Measurements from ENCODE around the gene ZKSCAN3.

Gene ZKSCAN3

GRCh38 chr6:28340310-28341095, 9.2 kb upstream of the ZKSCAN3 start:
- ATAC-seq = no peak
- TF ChIP-seq ZNF8 (CRISPR knock-in tag; IDR thresholded peaks at IDR 0.05) (no peak), ZNF70 (CRISPR knock-in tag; IDR thresholded peaks at IDR 0.05) (no peak), POU6F1 (CRISPR knock-in tag; IDR thresholded peaks at IDR 0.05; ENCODE audit: borderline replicate concordance, low read depth) (no peak), SNAI2 (CRISPR knock-in tag; IDR thresholded peaks at IDR 0.05) (no peak), ISL1 (CRISPR knock-in tag; IDR thresholded peaks at IDR 0.05) (no peak), ZNF565 (CRISPR knock-in tag; conservative IDR thresholded peaks at IDR 0.05; ENCODE audit: low read depth) (no peak), RARB (CRISPR knock-in tag; IDR thresholded peaks at IDR 0.05) (no peak), CSDC2 (CRISPR knock-in tag; IDR thresholded peaks at IDR 0.05) (no peak), CSRNP3 (CRISPR knock-in tag; IDR thresholded peaks at IDR 0.05) (no peak), ARNTL (CRISPR knock-in tag; IDR thresholded peaks at IDR 0.05; ENCODE audit: borderline replicate concordance, low read depth) (no peak), ESRRG (CRISPR knock-in tag; IDR thresholded peaks at IDR 0.05) (no peak), TCF4 (CRISPR knock-in tag; IDR thresholded peaks at IDR 0.05; ENCODE audit: borderline replicate concordance) (no peak), ZFP3 (CRISPR knock-in tag; IDR thresholded peaks at IDR 0.05) (no peak), GLIS3 (CRISPR knock-in tag; IDR thresholded peaks at IDR 0.05) (no peak), ZC3H10 (CRISPR knock-in tag; IDR thresholded peaks at IDR 0.05) (no peak)

GRCh38 chr6:28343898-28344677, 5.7 kb upstream of the ZKSCAN3 start:
- no peak for TF ChIP-seq ZC3H10 (CRISPR knock-in tag; IDR thresholded peaks at IDR 0.05)
- no peak for TF ChIP-seq ZFP3 (CRISPR knock-in tag; IDR thresholded peaks at IDR 0.05)
- TF ChIP-seq TOX (CRISPR knock-in tag; IDR thresholded peaks at IDR 0.05; ENCODE audit: borderline replicate concordance) = no peak
- no peak for TF ChIP-seq ESRRG (CRISPR knock-in tag; IDR thresholded peaks at IDR 0.05)
- no peak for TF ChIP-seq OSR1 (CRISPR knock-in tag; IDR thresholded peaks at IDR 0.05)
- no peak for TF ChIP-seq TCF4 (CRISPR knock-in tag; IDR thresholded peaks at IDR 0.05; ENCODE audit: borderline replicate concordance)
- TF ChIP-seq TSHZ2 (CRISPR knock-in tag; IDR thresholded peaks at IDR 0.05) = no peak
- TF ChIP-seq ZNF565 (CRISPR knock-in tag; conservative IDR thresholded peaks at IDR 0.05; ENCODE audit: low read depth) = no peak
- no peak for TF ChIP-seq BACH2 (CRISPR knock-in tag; IDR thresholded peaks at IDR 0.05; ENCODE audit: borderline replicate concordance)
- no peak for TF ChIP-seq CSDC2 (CRISPR knock-in tag; IDR thresholded peaks at IDR 0.05)
- no peak for TF ChIP-seq PATZ1 (CRISPR knock-in tag; IDR thresholded peaks at IDR 0.05; ENCODE audit: borderline replicate concordance)
- no peak for ATAC-seq

GRCh38 chr6:28345201-28345600, 4.5 kb upstream of the ZKSCAN3 start:
- no peak for ATAC-seq
- TF ChIP-seq ZNF70 (CRISPR knock-in tag; IDR thresholded peaks at IDR 0.05) (no peak), ZC3H10 (CRISPR knock-in tag; IDR thresholded peaks at IDR 0.05) (no peak), ISL1 (CRISPR knock-in tag; IDR thresholded peaks at IDR 0.05) (no peak), ZNF565 (CRISPR knock-in tag; conservative IDR thresholded peaks at IDR 0.05; ENCODE audit: low read depth) (no peak), ZNF8 (CRISPR knock-in tag; IDR thresholded peaks at IDR 0.05) (no peak), CSRNP3 (CRISPR knock-in tag; IDR thresholded peaks at IDR 0.05) (no peak), TCF4 (CRISPR knock-in tag; IDR thresholded peaks at IDR 0.05; ENCODE audit: borderline replicate concordance) (no peak), ZFP3 (CRISPR knock-in tag; IDR thresholded peaks at IDR 0.05) (no peak), ARNTL (CRISPR knock-in tag; IDR thresholded peaks at IDR 0.05; ENCODE audit: borderline replicate concordance, low read depth) (no peak), PATZ1 (CRISPR knock-in tag; IDR thresholded peaks at IDR 0.05; ENCODE audit: borderline replicate concordance) (no peak), SNAI2 (CRISPR knock-in tag; IDR thresholded peaks at IDR 0.05) (no peak), POU6F1 (CRISPR knock-in tag; IDR thresholded peaks at IDR 0.05; ENCODE audit: borderline replicate concordance, low read depth) (no peak), RARB (CRISPR knock-in tag; IDR thresholded peaks at IDR 0.05) (no peak), BACH2 (CRISPR knock-in tag; IDR thresholded peaks at IDR 0.05; ENCODE audit: borderline replicate concordance) (no peak), ESRRG (CRISPR knock-in tag; IDR thresholded peaks at IDR 0.05) (no peak), OSR1 (CRISPR knock-in tag; IDR thresholded peaks at IDR 0.05) (no peak)
